Measurements from ENCODE around the gene TENM4. TPM values are rescaled to one million over a fixed set of nuclear protein-coding genes. Genes with fewer than 3 reads are reported as not detected.
A peak's percentile ranks its signal among the peaks of the same experiment; 100 is the strongest.

TENM4 gene
- total and polyA plus RNA-seq, 2 of the 8 experiments (the other 6 are each of a cell fraction or from before 2014, with no cell fraction given) = 3.5 to 7.2 TPM

- Histone ChIP-seq H2AFZ (ENCODE audit: low read length) (no peak overlapping the region), H3K9me3 (ENCODE audit: insufficient read depth in 2 of 2, low read depth in 1 of 2, low read length in 1 of 2) (peaks cover 12 to 24% of the 10 kb centered on the region in 2 experiments), H2BK12ac (ENCODE audit: low read depth, low read length) (no peak overlapping the region), H3K27me3 (replicated peaks in 1 of 4; ENCODE audit: control insufficient read depth in 3 of 4, extremely low read depth in 1 of 4, insufficient read depth in 3 of 4, low read length in 3 of 4) (no peaks in the 10 kb centered on the region), H2BK120ac (replicated peaks; ENCODE audit: low read depth, low read length) (no peak overlapping the region), H3K14ac (ENCODE audit: insufficient read length) (no peak overlapping the region), H3K36me3 (ENCODE audit: control insufficient read depth in 2 of 4, insufficient read depth in 4 of 4, low read length in 3 of 4) (peaks cover 0 to 12% (median 1%) of the 10 kb centered on the region in 4 experiments; a peak in 2 of 8 replicates), H2BK20ac (ENCODE audit: low read length) (no peak overlapping the region), H3K79me1 (ENCODE audit: low read depth, low read length) (no peaks in the 10 kb centered on the region), H3K23ac (ENCODE audit: insufficient read length) (no peak overlapping the region), H3K9ac (replicated peaks in 1 of 4; ENCODE audit: extremely low read depth in 1 of 4, low read depth in 3 of 4, low read length in 3 of 4) (no peak overlapping the region), H4K91ac (replicated peaks; ENCODE audit: insufficient read length, low read length) (no peak overlapping the region), H4K5ac (ENCODE audit: insufficient read length, low read depth, low read length) (no peak overlapping the region), H3K4me1 (replicated peaks in 1 of 4; ENCODE audit: control insufficient read depth in 3 of 4, insufficient read depth in 4 of 4, low read length in 3 of 4) (no peaks in the 10 kb centered on the region), H2AK5ac (ENCODE audit: low read depth, low read length) (no peak overlapping the region), H3K23me2 (ENCODE audit: low read depth, low read length) (no peaks in the 10 kb centered on the region; the same call in 1 of the 2 replicates), H3K4ac (replicated peaks; ENCODE audit: insufficient read length, low read depth, low read length) (no peak overlapping the region), H3K27ac (ENCODE audit: low read depth, low read length) (no peak overlapping the region), H3K4me3 (ENCODE audit: extremely low read depth in 1 of 4, insufficient read depth in 2 of 4, low read depth in 3 of 4, low read length in 4 of 4) (no peak overlapping the region), H3K56ac (replicated peaks; ENCODE audit: insufficient read length, low read depth, low read length) (no peak overlapping the region), H3K4me2 (ENCODE audit: insufficient read depth in 1 of 2, low read depth in 2 of 2, low read length in 2 of 2) (no peak overlapping the region), H3K79me2 (ENCODE audit: control insufficient read depth in 1 of 2, insufficient read depth in 2 of 2, low read length in 2 of 2) (no peaks in the 10 kb centered on the region), H2BK15ac (ENCODE audit: low read length) (no peak overlapping the region), H4K8ac (ENCODE audit: extremely low read depth, insufficient read depth, low read length) (no peak overlapping the region), H4K20me1 (replicated peaks in 1 of 2; ENCODE audit: control insufficient read depth in 1 of 2, insufficient read depth in 2 of 2, low read length in 2 of 2) (no peaks in the 10 kb centered on the region), H2BK5ac (ENCODE audit: low read depth, low read length) (no peak overlapping the region), H3K18ac (ENCODE audit: extremely low read depth, low read length) (no peak overlapping the region)
- TF ChIP-seq CREB1 (IDR thresholded peaks at IDR 0.05) = no peak
- TF ChIP-seq BACH1 (IDR thresholded peaks at IDR 0.05; ENCODE audit: low read length) = no peak
- no peak for TF ChIP-seq USF2 (IDR thresholded peaks at IDR 0.05; ENCODE audit: low read length)
- no peak for TF ChIP-seq FOSL1 (IDR thresholded peaks at IDR 0.05; ENCODE audit: insufficient read depth, low read depth, low read length)
- TF ChIP-seq BRCA1 (IDR thresholded peaks at IDR 0.05; ENCODE audit: low read depth, low read length) = no peak
- no peak for TF ChIP-seq SP2 (IDR thresholded peaks at IDR 0.05; ENCODE audit: low read length)
- no peak for TF ChIP-seq JUN (IDR thresholded peaks at IDR 0.05; ENCODE audit: low read depth, low read length)
- no peak for TF ChIP-seq KDM5A (IDR thresholded peaks at IDR 0.05; ENCODE audit: low read length)
- no peak for TF ChIP-seq TAF1 (IDR thresholded peaks at IDR 0.05; ENCODE audit: low read depth, low read length)
- no peak for TF ChIP-seq SUZ12 (IDR thresholded peaks at IDR 0.05; ENCODE audit: low read length)
- no peak for TF ChIP-seq CHD1 (IDR thresholded peaks at IDR 0.05; ENCODE audit: low read depth, low read length)
- no peak for TF ChIP-seq PHF8 (conservative IDR thresholded peaks at IDR 0.05; ENCODE audit: low read depth, low read length)
- 81% methylated on average over 3 of the region's 3 CpGs; no CpG with 5 or more reads in 1 of the 2 experiments for WGBS, 2 experiments (ENCODE audit: extremely low coverage in 1 of 2, insufficient coverage in 1 of 2, insufficient read length in 1 of 2, insufficient replicate concordance in 2 of 2, low coverage in 1 of 2, low lambda C conversion rate in 2 of 2, missing lambda C conversion rate in 1 of 2)
- DNase-seq (ENCODE audit: low read depth in 1 of 2, low spot score in 2 of 2) = no peak
- ChIA-PET POLR2A (ENCODE audit: partially characterized antibody) (no interaction called here), CTCF (ENCODE audit: partially characterized antibody) (interaction anchor here (1.0 to 1.6 kb wide), 4 partner anchors 16 to 91 kb away, joined by 3 to 6 read pairs (median 4); no protein-coding TSS in a partner anchor)
- peak; percentile 13 for FAIRE-seq
These were observed 564.2 kb downstream of the TENM4 start for GRCh38 chr11:78876676-78877075.
